ENCODE data around the gene SDK1. TPM values are rescaled to one million over a fixed set of nuclear protein-coding genes. Genes with fewer than 3 reads are reported as not detected.

The SDK1 gene
- total and polyA plus RNA-seq, 11 donors, result 2.2 to 5.8 (median 3.4) TPM

- no peaks in the 10 kb centered on the region for H3K36me3 ChIP-seq
- TF ChIP-seq CTCF (IDR thresholded peaks at IDR 0.05) (no peak), POLR2A (IDR thresholded peaks at IDR 0.05) (no peak)
- H3K9me3 ChIP-seq, result no peaks in the 10 kb centered on the region
- 87 to 92% (median 90%) methylated on average over 3 of the region's 3 CpGs for WGBS, 4 donors
- DNase-seq, result no peak
- intact Hi-C loops (cut with DNase I), result no loop called here
- no peaks in the 10 kb centered on the region for H3K27me3 ChIP-seq
- no peaks in the 10 kb centered on the region for H3K4me1 ChIP-seq
- H3K4me3 ChIP-seq, result no peak overlapping the region
- ATAC-seq, result no peak
- H3K27ac ChIP-seq, result no peak overlapping the region
Observed at GRCh38 chr7:3757059-3757458, 456.0 kb downstream of the SDK1 start.

DNA sequence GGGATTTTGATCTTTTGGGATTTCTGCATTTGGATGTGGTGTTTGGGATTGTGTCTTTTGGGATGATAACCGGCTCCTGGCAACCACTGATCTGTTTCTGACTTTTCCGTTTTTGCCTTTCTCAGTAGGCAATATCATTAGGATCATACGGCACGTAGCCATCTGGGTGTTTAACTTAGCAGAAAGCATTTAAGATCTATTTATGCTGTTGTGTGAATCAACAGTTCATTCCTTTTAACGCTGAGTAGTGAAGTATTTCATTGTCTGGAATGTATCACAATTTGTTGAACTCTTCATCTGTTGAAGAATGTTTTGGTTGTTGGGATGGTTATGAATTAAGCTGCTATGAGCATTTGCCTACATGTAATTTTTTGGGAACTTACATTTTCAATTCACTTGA lies 459.6 kb downstream of the SDK1 start:
- DNase-seq (no peak), ATAC-seq (no peak)
- Histone ChIP-seq H3K27ac (no peak overlapping the region), H3K4me1 (no peaks in the 10 kb centered on the region), H3K4me3 (no peak overlapping the region), H3K9me3 (no peaks in the 10 kb centered on the region), H3K36me3 (no peaks in the 10 kb centered on the region), H3K27me3 (no peaks in the 10 kb centered on the region)
- intact Hi-C loops (cut with DNase I), result no loop called here
- TF ChIP-seq POLR2A (IDR thresholded peaks at IDR 0.05), result no peak
- no peak for TF ChIP-seq CTCF (IDR thresholded peaks at IDR 0.05)
- 76 to 87% (median 81%) methylated on average over 5 of the region's 5 CpGs for WGBS, 4 donors

- no peak overlapping the region for H3K4me3 ChIP-seq
- ATAC-seq, result no peak
Observed at GRCh38 chr7:3762146-3762831, 461.2 kb downstream of the SDK1 start.

More at GRCh38 chr7:3762146-3762831, 461.2 kb downstream of the SDK1 start:
- 89 to 90% (median 90%) methylated on average over 11 of the region's 11 CpGs for WGBS, 4 donors
- no peak overlapping the region for H3K27ac ChIP-seq
- no peaks in the 10 kb centered on the region for H3K9me3 ChIP-seq
- TF ChIP-seq POLR2A (IDR thresholded peaks at IDR 0.05) (no peak), CTCF (IDR thresholded peaks at IDR 0.05) (no peak)
- H3K4me1 ChIP-seq, result no peaks in the 10 kb centered on the region
- DNase-seq, result no peak
- intact Hi-C loops (cut with DNase I), result no loop called here
- H3K27me3 ChIP-seq, result no peaks in the 10 kb centered on the region
- no peaks in the 10 kb centered on the region for H3K36me3 ChIP-seq
